Brain microvascular endothelial cell (primary cell): ENCODE results near the gene STEAP1B.

ENCODE experiments used
- DNase-seq: peaks from one replicate; pipeline ENCODE4 v3.0.0-alpha.2; 2020
- H3K27ac ChIP-seq: fragments of 250-450 bp; sonication (Bioruptor Pico); 2 replicates; pipeline ENCODE4 v1.5.1; 2020; ENCODE audit warnings: mild to moderate bottlenecking, moderate library complexity
- H3K27me3 ChIP-seq: fragments of 250-450 bp; sonication (Bioruptor Pico); replicated peaks from 2 replicates; pipeline ENCODE4 v1.5.1; 2020; ENCODE audit warnings: mild to moderate bottlenecking
- H3K36me3 ChIP-seq: fragments of 250-450 bp; sonication (Bioruptor Pico); replicated peaks from 2 replicates; pipeline ENCODE4 v1.5.1; 2020; ENCODE audit warnings: mild to moderate bottlenecking
- H3K4me3 ChIP-seq: 2 replicates; pipeline ENCODE4 v1.5.1; 2011; ENCODE audit warnings: low read depth, mild to moderate bottlenecking, control low read depth, low read length, moderate library complexity
- in situ Hi-C: cut with HindIII; loops from 2 replicates; pipeline ENCODE4 v1.10.0; 2017; ENCODE audit warnings: low sequenced_read_pairs, low pct_ligation_motif_present
- TF ChIP-seq, protein P1 (sequence below): IDR thresholded peaks from 2 replicates; pipeline ENCODE4 v1.5.1; 2011; ENCODE audit warnings: low read depth, mild to moderate bottlenecking, moderate library complexity, low read length, control low read depth, inconsistent platforms; ENCODE audit errors: missing control alignments

Gene STEAP1B

DNA sequence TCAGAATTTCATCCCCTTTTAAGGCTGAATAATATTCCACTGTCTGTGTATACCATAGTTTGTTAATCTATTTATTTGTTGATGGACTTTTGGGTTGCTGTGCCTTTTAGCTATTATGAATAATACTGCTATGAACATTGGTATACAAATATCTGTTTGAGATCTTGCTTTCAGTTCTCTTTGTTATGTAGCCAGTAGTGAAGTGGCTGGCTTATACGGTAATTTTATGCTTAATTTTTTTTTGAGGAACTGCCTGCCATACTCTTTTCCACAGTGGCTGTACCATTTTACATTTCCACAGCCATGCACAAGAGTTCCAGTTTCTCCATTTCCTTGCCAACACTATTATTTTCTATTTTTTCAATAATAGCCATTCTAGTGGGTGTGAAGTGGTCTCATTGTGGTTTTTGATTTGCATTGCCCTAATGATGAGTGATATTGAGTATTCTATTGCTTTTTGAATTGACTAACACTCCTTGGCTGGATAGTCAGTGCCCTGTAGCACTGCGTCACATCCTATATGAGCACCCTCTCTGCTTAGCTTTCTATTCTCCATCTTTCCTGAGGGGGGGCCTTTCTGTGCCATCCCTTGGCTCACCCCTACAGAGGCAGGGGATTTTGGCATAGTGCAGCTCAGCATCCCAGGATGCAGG, 113.7 kb downstream of the STEAP1B start:
- in situ Hi-C loops: no loop called here
- H3K36me3 ChIP-seq: no peaks in the 10 kb centered on the region

DNA sequence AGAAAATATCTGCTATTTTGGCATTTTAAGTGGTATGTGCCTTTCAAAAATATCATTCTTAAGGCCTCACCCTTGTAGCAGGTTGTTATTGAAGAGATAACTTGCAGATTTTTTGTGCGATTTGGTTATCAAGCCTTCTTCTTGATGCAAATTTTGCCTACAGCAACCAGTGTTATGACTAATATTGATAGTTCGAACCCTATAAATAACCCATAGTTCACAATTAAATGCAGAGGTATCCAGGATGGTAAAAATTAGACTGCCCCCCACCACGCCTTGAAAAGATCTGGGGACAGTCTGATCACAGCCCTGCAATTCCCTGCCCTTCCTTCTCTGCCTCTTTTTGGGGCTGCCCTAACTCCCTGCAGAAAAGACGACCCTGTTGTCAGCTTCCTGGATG, 114.7 kb downstream of the STEAP1B start:
- in situ Hi-C loops: no loop called here
- TF ChIP-seq, protein P1, sequence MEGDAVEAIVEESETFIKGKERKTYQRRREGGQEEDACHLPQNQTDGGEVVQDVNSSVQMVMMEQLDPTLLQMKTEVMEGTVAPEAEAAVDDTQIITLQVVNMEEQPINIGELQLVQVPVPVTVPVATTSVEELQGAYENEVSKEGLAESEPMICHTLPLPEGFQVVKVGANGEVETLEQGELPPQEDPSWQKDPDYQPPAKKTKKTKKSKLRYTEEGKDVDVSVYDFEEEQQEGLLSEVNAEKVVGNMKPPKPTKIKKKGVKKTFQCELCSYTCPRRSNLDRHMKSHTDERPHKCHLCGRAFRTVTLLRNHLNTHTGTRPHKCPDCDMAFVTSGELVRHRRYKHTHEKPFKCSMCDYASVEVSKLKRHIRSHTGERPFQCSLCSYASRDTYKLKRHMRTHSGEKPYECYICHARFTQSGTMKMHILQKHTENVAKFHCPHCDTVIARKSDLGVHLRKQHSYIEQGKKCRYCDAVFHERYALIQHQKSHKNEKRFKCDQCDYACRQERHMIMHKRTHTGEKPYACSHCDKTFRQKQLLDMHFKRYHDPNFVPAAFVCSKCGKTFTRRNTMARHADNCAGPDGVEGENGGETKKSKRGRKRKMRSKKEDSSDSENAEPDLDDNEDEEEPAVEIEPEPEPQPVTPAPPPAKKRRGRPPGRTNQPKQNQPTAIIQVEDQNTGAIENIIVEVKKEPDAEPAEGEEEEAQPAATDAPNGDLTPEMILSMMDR: no peak
- no peaks in the 10 kb centered on the region for H3K27me3 ChIP-seq
- no peak overlapping the region for H3K4me3 ChIP-seq
- H3K36me3 ChIP-seq: no peaks in the 10 kb centered on the region
- no peak for DNase-seq
- no peak overlapping the region for H3K27ac ChIP-seq

More for the DNA sequence above, 113.7 kb downstream of the STEAP1B start:
- TF ChIP-seq, protein P1: no peak
- DNase-seq: no peak
- H3K4me3 ChIP-seq: no peak overlapping the region
- no peaks in the 10 kb centered on the region for H3K27me3 ChIP-seq
- no peak overlapping the region for H3K27ac ChIP-seq

DNA sequence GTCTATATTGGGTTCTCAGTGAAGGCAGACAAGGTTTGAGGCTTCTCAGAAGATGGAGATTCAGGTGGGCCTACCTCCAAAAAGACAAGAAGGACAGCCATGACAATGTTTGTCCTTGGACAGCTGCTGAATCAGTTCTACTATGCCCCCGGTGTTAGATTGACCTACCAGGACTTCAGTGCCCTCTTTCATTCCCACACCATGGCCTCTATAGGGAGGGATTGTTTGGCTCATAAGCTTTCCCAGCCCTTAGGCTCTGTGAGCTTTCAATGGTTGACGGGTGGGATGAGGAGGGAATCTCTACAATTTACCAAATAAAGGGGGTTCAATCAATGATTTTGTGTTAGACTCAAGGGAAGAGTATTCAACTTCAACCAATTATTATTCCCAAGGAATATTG, 119.7 kb downstream of the STEAP1B start:
- Histone ChIP-seq H3K4me3 (no peak overlapping the region), H3K36me3 (no peaks in the 10 kb centered on the region), H3K27ac (no peak overlapping the region), H3K27me3 (no peaks in the 10 kb centered on the region)
- DNase-seq: no peak
- in situ Hi-C loops: no loop called here
- TF ChIP-seq, protein P1: no peak

DNA sequence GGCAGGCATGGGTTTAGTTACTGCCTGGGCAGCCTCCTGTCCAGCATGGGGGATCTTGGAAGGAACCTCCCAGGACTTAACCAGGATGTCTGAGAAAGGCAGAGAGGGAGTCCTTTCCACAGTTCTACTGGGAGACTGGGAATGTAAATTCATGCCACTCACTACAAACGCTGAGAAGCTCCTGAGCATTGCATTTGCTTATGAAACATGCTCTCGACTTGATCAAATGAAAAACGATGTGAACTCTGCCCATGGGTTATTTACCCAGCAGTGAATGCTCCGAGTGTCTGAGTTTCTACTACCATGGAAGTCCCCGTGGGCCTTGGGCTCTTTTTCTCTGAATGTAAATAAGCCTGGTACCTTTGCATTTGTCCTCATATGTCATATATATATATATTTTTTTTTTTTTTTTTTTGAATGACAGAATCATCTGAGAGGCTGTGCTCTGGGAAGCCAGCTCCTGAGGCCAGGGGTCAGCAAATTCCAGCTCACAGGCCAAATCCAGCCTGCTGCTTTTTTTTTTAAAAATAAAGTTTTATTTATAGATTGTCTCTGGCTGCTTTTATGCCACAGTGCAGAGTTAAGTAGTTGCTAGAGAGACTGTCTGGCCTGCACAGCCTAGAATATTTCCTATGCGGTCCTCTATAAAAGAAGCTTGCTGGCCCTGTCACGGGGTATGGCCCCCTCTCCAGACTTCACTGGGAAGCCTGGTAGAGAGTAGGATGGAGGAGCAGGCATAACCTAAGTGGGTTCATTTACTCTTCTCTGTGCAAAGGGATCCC, 121.6 kb downstream of the STEAP1B start:
- Histone ChIP-seq H3K27ac (no peak overlapping the region), H3K4me3 (no peak overlapping the region)

DNA sequence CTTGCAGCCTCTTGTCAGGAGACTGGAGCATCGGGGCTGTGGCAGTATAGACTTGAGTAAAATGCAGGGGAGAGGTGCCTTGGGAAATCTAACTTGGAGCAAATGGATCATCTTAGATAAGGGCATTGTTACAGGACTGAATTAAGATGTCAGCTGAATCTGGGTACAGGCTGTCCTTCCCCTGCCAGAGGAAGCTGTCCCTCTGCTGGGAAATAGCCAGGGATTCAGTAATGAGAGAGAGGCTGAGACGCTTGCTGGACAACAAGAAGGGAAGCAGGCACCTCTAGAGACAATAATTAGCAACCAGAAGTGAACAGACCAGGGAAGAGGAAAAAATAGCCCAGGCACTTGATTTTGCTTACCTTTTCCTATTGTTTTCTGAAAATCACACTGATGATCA, 122.3 kb downstream of the STEAP1B start:
- H3K4me3 ChIP-seq: no peak overlapping the region
- no peak for DNase-seq
- H3K36me3 ChIP-seq: no peaks in the 10 kb centered on the region
- TF ChIP-seq, protein P1: no peak
- in situ Hi-C loops: no loop called here
- no peaks in the 10 kb centered on the region for H3K27me3 ChIP-seq
- H3K27ac ChIP-seq: no peak overlapping the region

More for the DNA sequence above, 121.6 kb downstream of the STEAP1B start:
- Histone ChIP-seq H3K27me3 (no peaks in the 10 kb centered on the region), H3K36me3 (no peaks in the 10 kb centered on the region)
- TF ChIP-seq, protein P1: no peak
- no peak for DNase-seq
- in situ Hi-C loops: no loop called here
